Chondrocyte (in vitro differentiated cells): Measurements from ENCODE around the gene SLC6A11. TPM values are rescaled to one million over a fixed set of nuclear protein-coding genes. Genes with fewer than 3 reads are reported as not detected.

Experiments used
- DNase-seq: peaks from one replicate; pipeline ENCODE4 v3.0.0; 2021; ENCODE audit warnings: mixed read lengths, low spot score
- H3K27ac Mint-ChIP-seq: one replicate; pipeline ENCODE4 v1.8.0; 2021; ENCODE audit warnings: mild to moderate bottlenecking, moderate library complexity, mixed read lengths; ENCODE audit not compliant: unreplicated experiment
- H3K27me3 Mint-ChIP-seq: 2 replicates; pipeline ENCODE4 v1.8.0; 2021; ENCODE audit warnings: low read depth, mixed read lengths
- H3K36me3 Mint-ChIP-seq: 2 replicates; pipeline ENCODE4 v1.8.0; 2021; ENCODE audit warnings: low read depth, mixed read lengths
- H3K4me1 Mint-ChIP-seq: 2 replicates; pipeline ENCODE4 v1.8.0; 2021; ENCODE audit warnings: low read depth, mild to moderate bottlenecking, mixed read lengths
- H3K4me3 Mint-ChIP-seq: one replicate; pipeline ENCODE4 v1.8.0; 2021; ENCODE audit warnings: mild to moderate bottlenecking, moderate library complexity, mixed read lengths; ENCODE audit not compliant: unreplicated experiment
- H3K9me3 Mint-ChIP-seq: 2 replicates; pipeline ENCODE4 v1.8.0; 2021; ENCODE audit warnings: low read depth, mixed read lengths
- total RNA-seq: library from RNA; stranded (reverse); gene quantifications from 3 replicates; pipeline ENCODE4 v1.2.1, GENCODE V29; 2021
- TF ChIP-seq, protein P1 (sequence below): fragments of 200-600 bp; sonication (generic); IDR thresholded peaks from 2 replicates; pipeline ENCODE4 v1.5.0; 2021; ENCODE audit warnings: antibody characterized with exemption, mild to moderate bottlenecking, moderate library complexity

SLC6A11 gene
- total RNA-seq, 1 donor from 2014 or later: not detected

DNA sequence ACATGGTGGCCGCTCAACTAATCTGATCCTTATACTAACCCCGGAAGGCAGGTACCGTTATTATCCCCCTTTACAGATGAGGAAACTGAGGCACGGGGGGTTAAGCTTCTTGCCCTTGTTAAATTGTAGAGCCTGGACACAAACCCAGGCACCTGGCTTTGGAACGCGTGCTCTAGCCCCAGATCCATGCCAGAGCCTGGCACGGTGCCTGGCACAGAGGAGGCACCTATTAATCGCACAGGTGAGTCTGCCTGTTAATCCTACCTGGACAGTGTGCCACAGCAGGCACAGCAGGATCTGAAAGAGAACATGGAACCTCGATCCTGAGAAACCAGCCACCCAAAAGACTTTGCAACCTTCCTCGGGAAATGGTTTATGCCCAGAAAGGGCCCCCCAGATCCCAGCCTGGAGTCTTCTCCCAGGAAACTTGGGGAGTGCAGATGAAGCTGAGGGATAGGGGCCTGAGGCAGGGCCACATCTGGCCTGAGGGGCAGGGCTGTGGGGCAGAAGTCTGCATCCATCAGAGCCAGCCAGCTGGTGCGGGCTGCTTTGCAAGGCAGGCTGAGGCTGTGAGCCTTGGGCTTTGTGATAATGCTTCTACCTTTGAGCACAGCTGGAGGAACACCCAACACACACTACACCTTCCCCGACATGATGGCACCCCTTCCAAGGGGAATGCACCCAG is 121.3 kb downstream of the SLC6A11 start:
- H3K4me1 Mint-ChIP-seq: peaks cover 13% of the 10 kb centered on the region
- H3K27me3 Mint-ChIP-seq: peaks cover 28% of the 10 kb centered on the region
- H3K27ac Mint-ChIP-seq: no peak overlapping the region
- no peak overlapping the region for H3K4me3 Mint-ChIP-seq
- TF ChIP-seq, protein P1, sequence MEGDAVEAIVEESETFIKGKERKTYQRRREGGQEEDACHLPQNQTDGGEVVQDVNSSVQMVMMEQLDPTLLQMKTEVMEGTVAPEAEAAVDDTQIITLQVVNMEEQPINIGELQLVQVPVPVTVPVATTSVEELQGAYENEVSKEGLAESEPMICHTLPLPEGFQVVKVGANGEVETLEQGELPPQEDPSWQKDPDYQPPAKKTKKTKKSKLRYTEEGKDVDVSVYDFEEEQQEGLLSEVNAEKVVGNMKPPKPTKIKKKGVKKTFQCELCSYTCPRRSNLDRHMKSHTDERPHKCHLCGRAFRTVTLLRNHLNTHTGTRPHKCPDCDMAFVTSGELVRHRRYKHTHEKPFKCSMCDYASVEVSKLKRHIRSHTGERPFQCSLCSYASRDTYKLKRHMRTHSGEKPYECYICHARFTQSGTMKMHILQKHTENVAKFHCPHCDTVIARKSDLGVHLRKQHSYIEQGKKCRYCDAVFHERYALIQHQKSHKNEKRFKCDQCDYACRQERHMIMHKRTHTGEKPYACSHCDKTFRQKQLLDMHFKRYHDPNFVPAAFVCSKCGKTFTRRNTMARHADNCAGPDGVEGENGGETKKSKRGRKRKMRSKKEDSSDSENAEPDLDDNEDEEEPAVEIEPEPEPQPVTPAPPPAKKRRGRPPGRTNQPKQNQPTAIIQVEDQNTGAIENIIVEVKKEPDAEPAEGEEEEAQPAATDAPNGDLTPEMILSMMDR: no peak
- no peaks in the 10 kb centered on the region for H3K36me3 Mint-ChIP-seq
- H3K9me3 Mint-ChIP-seq: no peaks in the 10 kb centered on the region
- peak; percentile 38 for DNase-seq

DNA sequence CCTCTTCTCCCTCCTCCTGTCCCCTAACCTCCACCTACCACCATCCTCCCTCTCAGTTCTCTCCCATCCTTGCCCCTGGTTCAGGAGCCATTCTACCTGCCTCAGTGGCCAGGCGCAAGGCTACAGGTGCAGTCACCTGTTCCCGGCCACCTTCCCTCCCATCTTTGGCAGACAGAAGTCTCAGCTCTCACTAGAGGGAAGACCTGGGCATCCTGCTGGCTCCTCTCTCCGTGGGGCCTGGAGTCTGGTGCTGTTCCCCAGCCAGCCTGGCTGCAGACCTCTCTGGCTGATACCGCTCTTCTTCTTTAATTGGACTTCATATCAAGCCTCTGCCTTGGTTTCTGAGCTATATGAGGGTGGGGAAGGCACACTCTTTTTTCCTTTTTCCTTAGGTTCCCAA is 123.5 kb downstream of the SLC6A11 start:
- TF ChIP-seq, protein P1: no peak
- no peak for DNase-seq
- H3K36me3 Mint-ChIP-seq: no peaks in the 10 kb centered on the region
- no peaks in the 10 kb centered on the region for H3K9me3 Mint-ChIP-seq
- no peak overlapping the region for H3K4me3 Mint-ChIP-seq
- H3K4me1 Mint-ChIP-seq: no peaks in the 10 kb centered on the region
- peaks cover 31% of the 10 kb centered on the region for H3K27me3 Mint-ChIP-seq
- H3K27ac Mint-ChIP-seq: no peak overlapping the region

DNA sequence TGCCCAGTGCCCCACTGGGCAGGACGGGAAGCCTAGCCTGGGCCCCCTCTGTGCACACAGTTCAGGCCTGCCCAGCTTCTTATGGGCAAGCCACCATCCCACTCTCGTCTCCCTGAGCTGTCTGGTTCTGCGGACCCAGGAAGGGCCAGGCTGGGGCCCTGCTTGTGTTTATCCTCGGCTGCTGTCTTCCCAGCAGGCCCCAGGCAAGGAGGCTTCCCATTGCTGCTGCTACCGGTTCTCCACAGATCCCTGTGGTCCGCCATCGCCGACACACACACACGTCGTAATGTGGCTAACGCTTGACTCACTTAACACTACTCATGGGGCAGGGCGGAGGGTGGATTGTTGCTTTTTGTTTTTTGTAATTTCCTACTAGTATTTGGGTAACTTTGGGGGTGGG is 124.1 kb downstream of the SLC6A11 start:
- Mint-ChIP-seq H3K4me3 (no peak overlapping the region), H3K9me3 (no peaks in the 10 kb centered on the region)

DNA sequence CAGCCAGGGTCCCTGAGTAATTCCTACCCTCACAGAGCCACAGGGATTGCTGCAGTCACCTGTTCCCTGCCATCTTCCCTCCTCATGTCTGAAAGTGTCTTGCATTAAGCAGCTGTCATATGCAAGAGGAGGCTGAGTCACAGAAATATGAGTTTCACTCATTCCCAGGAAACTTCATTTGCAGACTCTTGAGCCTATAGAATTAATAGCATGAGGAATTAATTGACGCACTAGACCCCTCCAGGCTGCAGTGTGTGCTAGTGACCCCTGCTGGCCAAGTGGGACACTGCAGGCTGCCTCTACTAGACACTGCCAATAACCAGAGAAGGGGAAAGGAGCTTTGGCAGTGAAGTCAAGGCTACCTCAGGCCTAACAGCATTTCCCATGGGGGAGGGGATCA is 125.9 kb downstream of the SLC6A11 start:
- Mint-ChIP-seq H3K9me3 (no peaks in the 10 kb centered on the region), H3K36me3 (no peaks in the 10 kb centered on the region), H3K27me3 (peaks cover 35% of the 10 kb centered on the region), H3K27ac (no peak overlapping the region), H3K4me3 (no peak overlapping the region), H3K4me1 (no peaks in the 10 kb centered on the region)
- DNase-seq: peak; percentile 27
- TF ChIP-seq, protein P1: peak; percentile 76

More for the DNA sequence above, 124.1 kb downstream of the SLC6A11 start:
- Mint-ChIP-seq H3K27ac (no peak overlapping the region), H3K27me3 (peaks cover 33% of the 10 kb centered on the region), H3K36me3 (no peaks in the 10 kb centered on the region), H3K4me1 (no peaks in the 10 kb centered on the region)
- TF ChIP-seq, protein P1: no peak
- no peak for DNase-seq

DNA sequence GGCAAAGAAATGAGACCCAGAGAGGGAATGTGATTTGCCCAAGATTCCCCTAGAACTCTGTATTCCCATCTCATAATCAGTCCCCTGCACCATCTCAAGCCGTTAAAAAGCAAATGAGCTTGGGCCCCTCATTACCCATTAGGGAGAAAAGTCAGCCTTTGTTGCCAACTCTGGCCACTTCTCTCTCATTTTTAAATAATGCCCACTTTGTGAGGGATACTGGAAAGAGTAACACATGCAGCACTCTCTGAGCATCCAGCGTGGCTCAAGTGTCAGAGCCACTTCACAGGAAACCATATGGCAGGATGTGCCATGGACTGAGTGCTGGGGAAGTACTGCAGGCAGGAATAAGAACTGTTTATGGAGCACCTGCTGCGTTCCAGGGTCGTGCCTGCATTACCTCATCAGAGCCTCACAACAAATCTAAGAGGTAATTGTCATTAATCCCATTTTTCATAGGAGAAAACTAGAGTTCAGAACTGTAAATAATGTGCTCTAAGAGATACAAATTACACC is 126.7 kb downstream of the SLC6A11 start:
- H3K36me3 Mint-ChIP-seq: no peaks in the 10 kb centered on the region
- TF ChIP-seq, protein P1: no peak
- H3K27me3 Mint-ChIP-seq: peaks cover 41% of the 10 kb centered on the region
- DNase-seq: peak; percentile 3
- H3K9me3 Mint-ChIP-seq: no peaks in the 10 kb centered on the region
- no peak overlapping the region for H3K4me3 Mint-ChIP-seq
- H3K27ac Mint-ChIP-seq: no peak overlapping the region
- no peaks in the 10 kb centered on the region for H3K4me1 Mint-ChIP-seq
